Endodermal cell (in vitro differentiated cells): Measurements from ENCODE around the gene RANBP1. TPM values are rescaled to one million over a fixed set of nuclear protein-coding genes. Genes with fewer than 3 reads are reported as not detected.

Source experiments
- DNase-seq: peaks from one replicate; pipeline ENCODE4 v3.0.0-alpha.2; 2017
- H3K27ac ChIP-seq: 2 replicates; pipeline ENCODE4 v1.5.1; 2013; ENCODE audit warnings: mild to moderate bottlenecking, low read depth, low read length, moderate library complexity
- H3K27me3 ChIP-seq: 2 replicates; pipeline ENCODE4 v1.6.1; 2013; ENCODE audit warnings: mild to moderate bottlenecking, low read length, moderate library complexity; ENCODE audit not compliant: insufficient read depth, control insufficient read depth, poor library complexity, severe bottlenecking
- H3K36me3 ChIP-seq: 2 replicates; pipeline ENCODE4 v1.7.0; 2013; ENCODE audit warnings: mild to moderate bottlenecking, low read length, moderate library complexity; ENCODE audit not compliant: control insufficient read depth, insufficient read depth
- H3K4me1 ChIP-seq: one replicate; pipeline ENCODE4 v1.7.0; 2013; ENCODE audit warnings: low read length; ENCODE audit not compliant: control insufficient read depth, insufficient read depth
- H3K4me3 ChIP-seq: 2 replicates; pipeline ENCODE4 v1.5.1; 2013; ENCODE audit warnings: mild to moderate bottlenecking, low read length, moderate library complexity
- H3K9ac ChIP-seq: 2 replicates; pipeline ENCODE4 v1.6.1; 2013; ENCODE audit warnings: mild to moderate bottlenecking, low read length, moderate library complexity; ENCODE audit not compliant: poor library complexity, severe bottlenecking; ENCODE audit errors: extremely low read depth
- H3K9me3 ChIP-seq: 2 replicates; pipeline ENCODE4 v1.6.1; 2013; ENCODE audit warnings: mild to moderate bottlenecking, low read length, moderate library complexity; ENCODE audit not compliant: control insufficient read depth
- H3K27ac Mint-ChIP-seq: 2 replicates; pipeline ENCODE4 v1.8.0; 2020; ENCODE audit warnings: mixed read lengths
- H3K27me3 Mint-ChIP-seq: 2 replicates; pipeline ENCODE4 v1.8.0; 2021; ENCODE audit warnings: mild to moderate bottlenecking, mixed read lengths; ENCODE audit not compliant: insufficient read depth
- H3K36me3 Mint-ChIP-seq: 2 replicates; pipeline ENCODE4 v1.8.0; 2020; ENCODE audit warnings: low read depth, mixed read lengths
- H3K4me1 Mint-ChIP-seq: 2 replicates; pipeline ENCODE4 v1.8.0; 2020; ENCODE audit warnings: mixed read lengths
- H3K4me3 Mint-ChIP-seq: 2 replicates; pipeline ENCODE4 v1.8.0; 2020; ENCODE audit warnings: mild to moderate bottlenecking, moderate library complexity, mixed read lengths
- H3K9me3 Mint-ChIP-seq: 2 replicates; pipeline ENCODE4 v1.8.0; 2020; ENCODE audit warnings: mild to moderate bottlenecking, mixed read lengths
- WGBS, 2 experiments: methylation state at CpG; one replicate each; pipeline versions ENCODE4 v1.1.5 to v1.1.7; 2013; ENCODE audit warnings: missing lambda C conversion rate in 2 of 2, mixed read lengths in 1 of 2; ENCODE audit not compliant: insufficient coverage in 1 of 2, insufficient read length in 1 of 2; 5-methylcytosine and 5-hydroxymethylcytosine counted together
- total RNA-seq, 2 donors: library from RNA; stranded (reverse); fragmentation: NEBNext Ultra II Directional in 1 of 2; extraction: Animal tissue kit (Norgen Biotek cat#: 25700) in 1 of 2; gene quantifications; 2 replicates in 1 of 2; 3 replicates in 1 of 2; pipeline ENCODE4 v1.2.1, GENCODE V29; 2021
- TF ChIP-seq, protein P1 (sequence below): fragments of 200-600 bp; sonication (generic); conservative IDR thresholded peaks from 2 replicates; pipeline ENCODE4 v1.5.0; 2021; ENCODE audit warnings: antibody characterized with exemption, mild to moderate bottlenecking

The RANBP1 gene
- total RNA-seq, 2 donors from 2014 or later: 320 to 415 TPM

DNA sequence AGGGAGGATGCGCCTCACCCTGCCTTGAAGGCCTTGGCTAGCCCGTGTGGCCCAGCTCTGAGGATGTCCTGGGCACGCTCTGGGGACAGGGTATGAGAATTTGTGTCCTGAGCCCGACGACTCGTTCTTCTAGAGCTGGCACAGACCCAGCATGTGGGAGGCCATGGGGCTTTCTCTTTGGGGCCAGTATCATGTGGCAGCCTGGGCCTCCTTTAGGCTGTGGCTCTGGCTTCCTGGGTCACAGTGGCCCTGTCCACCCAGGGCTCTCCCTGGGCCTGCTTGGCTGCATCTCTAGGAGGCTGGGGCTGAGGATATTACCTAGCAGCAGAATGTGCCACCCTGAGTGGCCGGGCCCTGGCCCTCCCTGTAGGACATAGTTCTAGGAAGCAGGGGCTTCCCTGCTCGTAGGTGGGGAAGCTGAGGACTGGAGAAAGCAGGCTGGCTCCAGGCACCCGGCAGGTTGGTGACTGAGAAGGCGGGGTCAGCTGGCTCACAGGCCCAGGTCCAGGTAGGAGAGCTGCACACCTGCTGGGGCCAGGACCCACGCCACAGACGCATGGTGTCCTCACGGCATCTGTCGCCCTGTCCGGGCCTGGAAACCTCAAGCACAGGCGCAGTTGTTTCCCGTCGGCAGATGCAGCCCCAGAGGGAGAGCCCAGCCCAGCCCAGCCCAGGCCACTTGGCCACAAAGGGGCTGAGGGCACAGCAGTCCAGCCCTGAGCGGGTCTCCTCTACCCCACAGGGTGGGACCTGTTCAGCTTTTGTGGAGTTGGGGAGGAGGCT lies 28.2 kb downstream of the RANBP1 start:
- WGBS, 2 experiments: 90 to 91% methylated on average over 9 to 19 of the region's 19 CpGs
- Mint-ChIP-seq H3K4me1 (no peaks in the 10 kb centered on the region), H3K4me3 (no peak overlapping the region), H3K27ac (no peak overlapping the region), H3K9me3 (no peaks in the 10 kb centered on the region), H3K27me3 (no peaks in the 10 kb centered on the region), H3K36me3 (peaks cover 6% of the 10 kb centered on the region)
- H3K4me1 ChIP-seq: no peaks in the 10 kb centered on the region
- H3K36me3 ChIP-seq: peaks cover 7% of the 10 kb centered on the region
- DNase-seq: no peak
- H3K9ac ChIP-seq: no peak overlapping the region
- no peaks in the 10 kb centered on the region for H3K9me3 ChIP-seq
- TF ChIP-seq, protein P1, sequence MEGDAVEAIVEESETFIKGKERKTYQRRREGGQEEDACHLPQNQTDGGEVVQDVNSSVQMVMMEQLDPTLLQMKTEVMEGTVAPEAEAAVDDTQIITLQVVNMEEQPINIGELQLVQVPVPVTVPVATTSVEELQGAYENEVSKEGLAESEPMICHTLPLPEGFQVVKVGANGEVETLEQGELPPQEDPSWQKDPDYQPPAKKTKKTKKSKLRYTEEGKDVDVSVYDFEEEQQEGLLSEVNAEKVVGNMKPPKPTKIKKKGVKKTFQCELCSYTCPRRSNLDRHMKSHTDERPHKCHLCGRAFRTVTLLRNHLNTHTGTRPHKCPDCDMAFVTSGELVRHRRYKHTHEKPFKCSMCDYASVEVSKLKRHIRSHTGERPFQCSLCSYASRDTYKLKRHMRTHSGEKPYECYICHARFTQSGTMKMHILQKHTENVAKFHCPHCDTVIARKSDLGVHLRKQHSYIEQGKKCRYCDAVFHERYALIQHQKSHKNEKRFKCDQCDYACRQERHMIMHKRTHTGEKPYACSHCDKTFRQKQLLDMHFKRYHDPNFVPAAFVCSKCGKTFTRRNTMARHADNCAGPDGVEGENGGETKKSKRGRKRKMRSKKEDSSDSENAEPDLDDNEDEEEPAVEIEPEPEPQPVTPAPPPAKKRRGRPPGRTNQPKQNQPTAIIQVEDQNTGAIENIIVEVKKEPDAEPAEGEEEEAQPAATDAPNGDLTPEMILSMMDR: no peak
- H3K4me3 ChIP-seq: no peak overlapping the region
- H3K27ac ChIP-seq: no peak overlapping the region
- H3K27me3 ChIP-seq: no peaks in the 10 kb centered on the region

DNA sequence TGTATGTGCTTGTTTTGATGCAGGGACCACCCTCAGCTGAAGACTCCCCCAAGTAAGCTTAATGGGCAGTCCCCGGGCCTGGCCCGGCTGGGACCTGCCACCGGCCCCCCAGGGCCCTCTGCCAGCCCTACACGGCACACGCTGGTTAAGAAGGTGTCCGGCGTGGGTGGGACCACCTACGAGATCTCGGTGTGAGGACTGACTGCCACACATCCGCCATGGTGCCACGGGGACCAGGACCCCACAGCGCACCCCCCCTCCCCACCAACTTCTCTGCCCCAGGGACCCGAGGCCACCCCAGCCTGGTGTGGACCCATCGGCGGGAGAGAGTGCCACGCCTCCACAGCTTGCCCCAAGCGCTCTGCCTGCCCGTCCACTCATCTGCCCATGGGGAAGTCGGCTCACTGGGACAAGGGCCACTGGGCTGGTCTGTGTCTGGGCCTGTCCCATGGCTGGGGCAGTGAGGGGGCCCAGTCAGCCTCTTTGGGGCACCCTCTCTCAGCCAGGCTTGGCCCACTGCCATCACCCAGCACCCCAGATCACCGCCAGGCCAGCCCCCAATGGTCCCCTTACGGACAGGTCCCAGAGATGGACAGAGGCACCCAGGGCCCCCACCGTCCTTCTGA lies 29.4 kb downstream of the RANBP1 start:
- Mint-ChIP-seq H3K4me1 (no peaks in the 10 kb centered on the region), H3K27me3 (no peaks in the 10 kb centered on the region), H3K27ac (no peak overlapping the region), H3K4me3 (no peak overlapping the region), H3K36me3 (no peaks in the 10 kb centered on the region), H3K9me3 (no peaks in the 10 kb centered on the region)
- H3K4me1 ChIP-seq: no peaks in the 10 kb centered on the region
- H3K9ac ChIP-seq: no peak overlapping the region
- no peaks in the 10 kb centered on the region for H3K9me3 ChIP-seq
- H3K4me3 ChIP-seq: no peak overlapping the region
- TF ChIP-seq, protein P1: no peak
- H3K36me3 ChIP-seq: no peaks in the 10 kb centered on the region
- DNase-seq: no peak
- no peaks in the 10 kb centered on the region for H3K27me3 ChIP-seq
- peak overlapping the region; percentile 32 for H3K27ac ChIP-seq
- 95% methylated on average over 13 to 22 of the region's 22 CpGs for WGBS, 2 experiments

DNA sequence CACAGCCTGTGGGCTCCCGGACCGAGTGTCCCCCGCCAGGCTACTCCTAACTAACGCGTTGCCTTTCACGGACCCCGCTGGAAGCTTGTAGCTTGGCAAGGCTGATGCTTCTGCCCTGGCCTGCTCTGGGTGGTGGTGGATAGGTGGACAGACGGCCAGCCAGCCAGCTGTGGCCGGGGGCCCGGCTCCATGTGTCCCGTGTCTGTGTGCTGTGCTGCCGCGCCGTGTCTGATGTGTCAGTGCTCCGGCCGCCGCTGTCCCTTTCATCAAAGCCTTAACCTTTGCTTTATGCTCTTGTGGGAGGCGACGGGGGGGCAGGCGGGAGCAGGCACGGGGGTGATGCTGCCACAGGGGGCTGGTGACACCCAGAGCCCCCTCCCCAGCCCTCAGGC lies 29.9 kb downstream of the RANBP1 start:
- DNase-seq: no peak

More for the DNA sequence above, 29.9 kb downstream of the RANBP1 start:
- Mint-ChIP-seq H3K27me3 (no peaks in the 10 kb centered on the region), H3K9me3 (no peaks in the 10 kb centered on the region), H3K27ac (no peak overlapping the region), H3K4me1 (no peaks in the 10 kb centered on the region), H3K36me3 (no peaks in the 10 kb centered on the region), H3K4me3 (no peak overlapping the region)
- Histone ChIP-seq H3K27ac (peak overlapping the region; percentile 32), H3K4me3 (no peak overlapping the region), H3K4me1 (no peaks in the 10 kb centered on the region), H3K9me3 (no peaks in the 10 kb centered on the region), H3K9ac (no peak overlapping the region), H3K36me3 (no peaks in the 10 kb centered on the region), H3K27me3 (no peaks in the 10 kb centered on the region)
- WGBS, 2 experiments: 95 to 97% methylated on average over 10 to 21 of the region's 21 CpGs
- TF ChIP-seq, protein P1: no peak
